ENCODE data around the gene ZPBP.

DNA sequence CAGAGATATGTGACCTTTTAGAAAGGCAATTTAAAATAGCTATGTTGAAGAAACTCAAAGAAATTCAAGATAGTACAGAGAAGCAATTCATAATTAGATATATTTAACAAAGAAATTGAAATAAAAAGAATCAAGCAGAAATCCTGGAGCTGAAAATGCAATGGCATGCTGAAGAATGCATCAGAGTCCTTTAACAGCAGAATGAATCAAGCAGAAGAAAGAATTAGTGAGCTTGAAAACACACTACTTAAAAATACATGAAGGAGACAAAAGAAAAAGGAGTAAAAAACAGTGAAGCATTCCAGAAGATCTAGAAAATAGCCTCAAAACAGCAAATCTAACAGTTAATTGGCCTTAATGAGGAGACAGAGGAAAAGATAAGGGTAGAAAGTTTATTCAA lies 20.0 kb downstream of the ZPBP start:
- TF ChIP-seq POLR2A (IDR thresholded peaks at IDR 0.05) (no peak), CTCF (IDR thresholded peaks at IDR 0.05 in 8 of 11, conservative IDR thresholded peaks at IDR 0.05 in 3 of 11) (no peak), POLR2AphosphoS5 (IDR thresholded peaks at IDR 0.05) (no peak)
